Activated T-cell treated with anti-CD3 and anti-CD28 coated beads, Interleukin-2, amount 50 U/mL, for 1 hour (primary cell): ENCODE results near the gene TRAPPC6A.

Experiments
- DNase-seq: peaks from one replicate; pipeline ENCODE4 v3.0.0-alpha.2; 2020

The TRAPPC6A gene

DNA sequence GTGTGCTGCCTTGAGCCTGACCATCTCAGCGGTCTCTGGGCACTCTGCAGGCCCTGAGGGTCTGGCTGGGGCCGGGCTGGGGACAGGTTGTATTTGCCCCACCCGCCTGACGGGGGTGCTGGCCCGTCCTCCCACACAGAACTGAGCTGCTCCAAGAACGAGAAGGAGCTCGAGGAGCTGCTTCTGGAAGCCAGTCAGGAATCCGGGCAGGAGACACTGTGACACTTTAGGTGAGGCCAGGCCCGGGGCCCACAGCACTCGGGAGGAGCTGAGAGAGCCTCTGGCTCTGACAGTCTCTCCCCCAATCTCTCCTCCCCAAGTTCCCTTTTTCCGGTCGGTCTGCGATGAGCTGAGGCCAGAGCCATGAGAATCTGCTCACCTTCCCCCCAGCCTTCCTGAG is 31.8 kb downstream of the TRAPPC6A start:
- no peak for DNase-seq

DNA sequence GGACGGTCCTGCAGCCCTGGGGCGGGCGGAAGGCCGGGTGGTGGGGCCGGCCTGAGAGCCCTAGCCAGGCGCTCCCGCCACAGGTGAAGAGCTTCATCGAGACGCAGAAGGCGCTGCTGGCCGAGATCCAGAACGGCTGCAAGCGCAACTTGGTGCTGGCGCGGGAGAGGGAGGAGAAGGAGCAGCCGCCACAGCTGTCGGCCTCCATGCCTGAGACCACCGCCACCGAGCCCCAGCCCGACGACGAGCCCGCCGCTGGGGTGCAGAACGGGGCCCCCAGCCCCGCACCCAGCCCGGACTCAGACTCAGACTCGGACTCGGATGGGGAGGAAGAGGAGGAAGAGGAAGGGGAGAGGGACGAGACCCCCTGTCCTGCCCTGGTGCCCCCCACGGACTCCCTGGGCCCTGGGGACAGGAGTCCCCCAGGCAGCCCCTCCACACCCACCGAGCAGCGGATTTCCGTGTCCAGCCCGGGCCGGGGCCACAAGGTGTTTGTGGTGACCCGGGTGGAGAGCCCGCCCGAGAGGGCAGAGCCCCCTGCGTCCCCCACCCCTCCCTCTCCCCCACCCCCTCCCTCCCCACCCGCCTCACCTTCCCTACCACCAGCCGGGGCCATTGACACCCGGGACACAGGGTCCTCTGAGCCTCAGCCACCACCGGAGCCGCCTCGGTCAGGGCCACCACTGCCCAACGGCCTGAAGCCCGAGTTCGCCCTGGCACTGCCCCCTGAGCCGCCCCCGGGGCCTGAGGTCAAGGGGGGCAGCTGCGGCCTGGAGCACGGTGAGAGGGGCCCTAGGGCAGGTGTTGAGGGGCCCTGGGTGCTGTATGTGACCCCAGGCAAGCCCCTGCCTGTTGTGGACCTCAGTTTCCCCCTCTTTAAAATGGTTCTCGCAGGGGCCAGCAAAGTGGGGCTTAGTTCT is 32.5 kb downstream of the TRAPPC6A start:
- no peak for DNase-seq

DNA sequence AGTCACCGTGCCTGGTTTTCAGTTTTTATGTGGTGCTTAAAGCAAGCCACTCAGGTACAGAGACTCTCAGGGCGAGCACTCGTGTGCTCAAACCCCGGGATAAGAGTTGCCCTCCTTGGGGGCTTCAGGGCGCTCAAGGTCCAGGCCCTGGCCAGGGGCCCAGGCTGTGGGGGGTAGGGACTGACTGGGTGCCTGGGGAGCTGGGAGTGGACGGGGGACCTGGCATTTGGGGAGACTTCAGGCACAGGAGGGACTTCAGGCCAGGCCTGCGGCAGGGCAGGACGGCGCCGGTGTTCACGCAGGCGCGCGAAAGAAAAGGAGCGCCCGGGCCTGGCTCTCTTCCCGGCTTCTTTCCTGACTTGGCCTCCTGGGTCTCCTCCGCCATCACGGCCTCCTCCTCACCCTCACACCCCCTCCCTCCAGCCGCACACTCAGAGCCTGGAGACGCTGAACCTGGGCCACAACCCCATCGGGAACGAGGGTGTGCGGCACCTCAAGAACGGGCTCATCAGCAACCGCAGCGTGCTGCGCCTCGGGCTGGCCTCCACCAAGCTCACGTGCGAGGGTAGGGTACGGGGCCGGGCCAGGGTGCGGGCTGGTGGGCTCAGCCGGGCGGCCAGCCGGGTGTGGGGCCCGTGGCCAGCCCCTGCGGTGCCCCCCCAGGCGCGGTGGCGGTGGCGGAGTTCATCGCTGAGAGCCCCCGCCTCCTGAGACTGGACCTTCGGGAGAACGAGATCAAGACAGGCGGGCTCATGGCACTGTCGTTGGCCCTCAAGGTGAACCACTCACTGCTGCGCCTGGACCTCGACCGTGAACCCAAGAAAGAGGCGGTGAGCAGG is 33.4 kb downstream of the TRAPPC6A start:
- no peak for DNase-seq

DNA sequence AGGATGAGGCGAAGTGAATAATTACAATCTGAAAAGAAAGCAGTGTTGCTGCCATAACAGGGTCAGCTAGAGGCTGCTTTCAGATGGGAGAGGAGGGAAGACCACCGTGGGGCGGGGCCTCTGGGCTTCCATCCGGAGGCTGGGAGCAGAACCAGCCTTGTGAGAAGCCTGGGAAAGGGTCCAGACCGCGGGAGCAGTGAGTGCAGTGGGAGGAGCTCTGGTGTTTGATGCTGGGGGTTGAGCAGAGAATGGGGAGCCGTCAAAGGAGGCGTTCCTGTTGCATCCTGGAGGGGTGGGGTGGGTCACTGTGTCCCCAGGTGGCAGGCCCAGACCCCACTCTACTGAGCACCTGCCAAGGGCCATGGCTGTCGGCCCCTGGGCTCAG is 35.3 kb downstream of the TRAPPC6A start:
- no peak for DNase-seq

DNA sequence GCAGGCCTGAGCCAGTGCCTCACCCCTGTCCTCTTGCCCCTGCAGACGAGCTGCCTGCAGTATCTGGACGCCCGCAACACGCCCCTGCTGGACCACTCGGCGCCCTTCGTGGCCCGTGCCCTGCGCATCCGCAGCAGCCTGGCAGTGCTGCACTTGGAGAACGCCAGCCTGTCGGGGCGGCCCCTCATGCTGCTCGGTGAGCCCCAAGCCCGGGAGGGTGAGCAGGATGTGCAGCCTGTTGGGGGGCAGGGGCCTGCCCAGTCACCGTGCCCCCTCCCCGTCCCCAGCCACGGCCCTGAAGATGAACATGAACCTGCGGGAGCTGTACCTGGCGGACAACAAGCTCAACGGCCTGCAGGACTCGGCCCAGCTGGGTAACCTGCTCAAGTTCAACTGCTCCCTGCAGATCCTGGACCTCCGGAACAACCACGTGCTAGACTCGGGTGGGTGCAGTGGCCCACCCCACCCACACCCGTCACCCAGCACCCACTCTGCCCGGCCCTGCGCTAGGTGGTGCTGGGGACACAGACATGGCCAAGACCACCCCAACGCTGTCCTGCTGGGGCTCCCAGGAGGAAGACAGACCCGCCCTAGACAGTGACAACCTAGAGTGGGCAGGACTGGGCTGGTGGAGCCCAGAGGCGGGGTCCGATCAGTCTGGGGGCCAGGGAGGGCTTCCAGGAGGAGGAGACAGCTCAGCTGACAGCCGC is 35.9 kb downstream of the TRAPPC6A start:
- no peak for DNase-seq

DNA sequence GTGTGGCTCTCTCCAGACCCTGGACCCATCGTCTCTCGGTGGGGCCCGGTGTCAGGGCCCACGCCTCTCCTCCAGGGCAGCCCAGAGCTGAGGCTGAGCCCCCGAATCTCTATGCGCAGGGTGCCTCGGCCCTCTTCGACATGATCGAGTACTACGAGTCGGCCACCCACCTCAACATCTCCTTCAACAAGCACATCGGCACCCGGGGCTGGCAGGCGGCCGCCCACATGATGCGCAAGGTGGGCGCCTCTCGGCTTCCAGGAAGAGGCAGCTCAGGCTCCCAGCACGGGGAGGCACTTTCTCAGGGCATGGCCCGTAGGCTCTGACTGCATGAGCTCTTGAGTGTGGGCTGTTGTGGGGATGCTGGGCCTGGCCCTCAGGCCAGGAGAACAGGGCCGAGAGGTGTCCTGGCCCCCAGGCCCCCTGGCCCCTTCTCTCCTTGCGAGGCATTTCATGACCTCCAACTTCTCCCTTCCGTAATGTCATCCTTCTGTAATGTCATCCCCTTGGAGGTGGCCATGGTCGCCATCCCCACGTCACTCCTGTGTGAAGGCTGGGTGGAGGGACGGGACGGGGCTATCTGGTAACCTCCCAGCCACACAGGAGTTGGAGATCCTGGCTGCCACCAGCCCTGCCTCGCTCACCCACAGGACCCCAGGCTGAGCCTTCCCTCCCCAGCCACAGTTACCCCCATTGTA is 36.7 kb downstream of the TRAPPC6A start:
- DNase-seq = no peak

DNA sequence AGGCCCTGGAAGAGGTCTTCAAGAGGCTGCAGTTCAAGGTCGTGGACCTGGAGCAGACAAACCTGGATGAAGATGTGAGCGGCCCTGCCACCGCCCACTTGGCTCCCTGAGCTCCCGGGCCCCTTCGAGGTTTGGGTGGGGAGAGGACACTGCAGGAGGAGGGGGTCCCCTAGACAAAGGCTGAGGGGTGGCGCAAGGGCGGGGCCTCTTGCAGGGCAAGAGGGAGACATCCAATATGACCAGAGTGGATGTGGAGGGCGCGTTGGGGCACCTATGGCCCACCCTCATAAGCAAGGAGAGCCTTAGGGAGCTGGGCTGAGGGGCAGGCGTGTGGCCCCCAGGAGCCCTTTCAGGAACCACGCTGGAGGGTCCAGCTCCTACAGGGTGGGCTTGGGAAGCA is 37.5 kb downstream of the TRAPPC6A start:
- DNase-seq = no peak

DNA sequence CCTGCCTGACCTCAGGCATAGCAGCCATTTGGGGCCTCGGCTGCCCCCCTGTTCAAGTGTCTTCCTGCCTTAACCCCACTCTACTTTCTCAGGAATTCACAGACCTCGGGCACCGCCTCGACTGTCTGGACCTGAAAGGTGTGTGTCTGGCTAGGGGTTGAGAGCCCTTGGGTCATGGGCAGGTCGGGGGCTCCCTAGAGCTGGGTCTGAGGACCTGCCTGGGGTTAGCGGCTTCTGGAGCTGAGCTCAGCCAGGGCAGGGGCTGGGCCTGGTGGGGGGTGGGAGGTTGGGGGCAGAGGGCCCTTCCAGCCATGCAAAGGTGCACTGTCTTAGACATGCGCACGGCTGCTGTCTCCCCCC is 37.9 kb downstream of the TRAPPC6A start:
- DNase-seq = no peak

DNA sequence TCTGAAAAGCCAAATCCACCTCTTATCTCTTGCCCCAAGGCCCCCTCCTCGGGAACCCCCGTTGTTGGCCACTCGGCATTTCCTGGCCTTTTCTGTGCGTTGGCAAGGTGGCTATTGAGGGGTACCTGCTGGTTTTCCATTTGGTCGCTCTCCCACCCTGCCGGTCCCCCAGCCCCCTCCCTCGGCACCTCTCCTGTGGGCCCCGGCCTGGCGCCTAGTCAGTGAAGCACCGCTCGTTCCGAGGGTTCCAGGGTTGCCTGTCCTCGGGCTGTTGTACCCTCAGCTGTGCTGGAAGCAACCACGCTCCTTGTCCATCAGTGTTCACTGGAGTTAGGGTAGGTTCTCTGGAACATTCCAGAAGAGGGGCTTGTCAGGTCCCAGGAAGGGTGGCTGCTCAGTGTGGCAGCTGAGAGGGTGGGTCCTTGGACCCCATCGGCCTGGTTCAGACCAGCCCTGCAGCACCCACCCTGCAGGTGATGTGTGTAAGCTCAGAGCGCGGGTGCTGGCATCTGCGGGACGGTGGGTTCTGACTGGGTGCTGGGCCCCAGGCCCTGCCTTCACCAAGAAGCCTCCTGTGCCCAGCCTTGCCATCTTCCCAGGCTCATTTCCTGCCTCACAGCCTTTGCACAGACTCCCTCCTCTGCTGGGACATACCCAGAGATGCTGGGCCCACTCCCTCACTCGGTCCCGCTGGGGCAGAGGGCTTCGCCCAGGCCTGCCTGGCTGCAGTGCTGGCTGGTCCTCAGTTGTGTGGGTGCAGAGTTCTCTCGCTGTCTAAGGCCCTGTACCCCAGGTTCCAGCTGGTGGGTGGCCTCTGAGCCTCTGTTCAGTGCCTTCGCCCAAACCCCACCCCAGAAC is 38.5 kb downstream of the TRAPPC6A start:
- DNase-seq = no peak

DNA sequence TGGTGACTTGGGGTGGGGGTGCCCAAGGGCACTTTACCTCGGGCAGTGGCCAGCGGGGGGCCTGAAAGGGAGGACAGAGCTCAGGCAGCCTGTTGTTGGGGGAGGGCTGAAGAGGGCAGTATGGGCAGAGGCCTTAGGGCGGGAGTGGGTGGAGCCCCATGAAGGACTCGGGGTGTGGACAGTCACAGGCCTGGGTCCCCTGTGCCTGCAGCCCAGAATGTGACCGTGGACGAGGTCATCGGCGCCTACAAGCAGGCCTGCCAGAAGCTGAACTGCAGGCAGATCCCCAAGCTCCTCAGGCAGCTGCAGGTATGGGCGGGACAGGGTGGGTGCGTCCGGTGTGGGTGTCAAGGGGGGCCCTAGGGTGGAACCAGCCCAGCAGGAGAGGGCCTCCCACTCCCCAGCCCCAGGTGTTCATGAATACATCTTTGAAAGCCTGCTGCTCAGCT is 39.7 kb downstream of the TRAPPC6A start:
- DNase-seq = no peak

DNA sequence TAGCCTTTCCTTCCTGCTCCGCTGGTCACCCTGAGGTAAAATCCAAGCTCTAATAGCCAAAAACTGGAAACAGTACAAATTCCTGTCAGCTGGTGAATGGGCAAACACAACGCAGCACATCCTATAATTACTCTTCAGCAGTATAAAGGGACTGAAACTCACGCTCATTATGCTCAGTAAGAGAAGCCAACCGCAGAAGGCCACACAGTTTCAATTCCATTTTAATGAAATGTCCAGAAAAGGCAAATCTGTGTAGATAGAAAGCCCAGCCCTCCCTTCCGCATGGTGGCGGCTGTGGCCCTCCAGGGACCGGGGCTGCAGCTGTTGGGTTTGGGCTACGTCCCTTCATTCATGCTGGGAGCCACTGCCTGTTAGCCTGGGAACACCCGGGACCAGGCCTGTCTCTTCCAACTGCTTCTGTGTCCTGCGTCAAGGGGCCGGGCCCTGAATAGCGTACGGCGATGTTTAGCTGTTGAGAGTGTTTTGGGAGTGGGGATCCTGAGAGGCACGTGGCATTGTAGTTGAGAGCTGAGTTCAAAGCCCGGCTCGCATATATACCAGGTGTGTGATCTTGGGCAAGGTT is 40.8 kb downstream of the TRAPPC6A start:
- DNase-seq = no peak

DNA sequence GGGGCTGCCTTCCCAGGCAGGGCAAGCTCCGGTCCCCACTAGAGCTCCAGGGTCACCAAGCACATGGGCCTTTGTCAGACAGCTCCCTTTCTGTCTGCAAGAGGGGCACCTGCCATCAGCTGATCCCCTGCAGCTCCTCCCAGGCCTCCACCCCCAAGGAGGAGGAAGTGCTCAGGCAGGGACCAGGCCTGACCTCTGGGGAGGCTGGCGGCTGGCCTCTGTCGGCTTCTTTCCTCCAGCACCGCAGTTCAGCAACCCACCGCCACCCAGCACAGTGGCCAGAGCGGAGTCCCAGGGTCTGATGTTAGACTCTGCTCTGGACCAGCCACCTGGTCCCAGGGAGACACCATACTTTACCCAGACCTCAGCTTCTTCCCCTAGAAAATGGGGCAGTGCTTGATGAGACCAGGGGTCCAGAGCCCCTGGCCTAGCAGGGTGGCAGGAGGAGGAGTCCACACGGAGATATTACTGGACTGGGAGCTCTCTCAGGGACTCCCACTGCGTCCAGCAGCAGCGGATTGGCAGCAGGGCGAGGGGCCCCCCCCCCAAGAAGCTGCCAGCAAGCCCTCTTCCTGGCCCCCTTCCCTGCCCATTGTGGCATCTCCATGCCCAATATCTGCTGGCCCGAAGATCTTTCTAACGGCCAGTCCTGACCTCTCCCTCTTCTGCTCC is 41.4 kb downstream of the TRAPPC6A start:
- DNase-seq = no peak

DNA sequence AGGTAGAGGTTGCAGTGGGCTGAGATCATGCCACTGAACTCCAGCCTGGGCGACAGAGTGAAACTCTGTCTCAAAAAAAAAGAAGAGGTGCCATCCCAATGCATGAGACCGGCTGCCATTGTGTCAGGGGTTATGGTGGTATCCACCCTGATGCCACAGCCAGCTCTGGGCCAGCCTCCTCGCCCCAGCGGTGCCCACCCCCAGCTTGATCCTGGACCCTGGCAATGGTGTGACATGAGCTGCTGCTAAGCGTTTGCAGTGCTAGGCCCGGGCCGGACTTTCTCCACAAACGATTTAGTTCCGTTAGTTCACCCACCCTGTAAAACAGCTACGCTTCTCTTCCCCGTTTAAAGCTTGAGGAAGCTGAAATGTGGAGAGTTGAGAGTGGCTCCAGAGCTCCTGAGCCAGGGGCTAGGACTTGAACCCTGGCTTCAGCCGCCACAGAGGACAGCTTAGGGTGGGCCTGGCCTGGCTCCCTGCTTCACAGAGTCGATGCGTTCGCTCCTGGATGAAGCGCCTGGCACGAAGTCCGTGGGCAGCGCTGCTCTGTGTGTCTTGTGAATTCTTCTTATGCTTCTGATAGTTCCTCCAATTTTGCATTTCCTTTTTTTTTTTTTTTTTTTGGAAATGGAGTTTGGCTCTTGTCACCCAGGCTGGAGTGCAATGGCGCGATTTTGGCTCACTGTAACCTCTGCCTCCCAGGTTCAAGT is 42.7 kb downstream of the TRAPPC6A start:
- DNase-seq = no peak

DNA sequence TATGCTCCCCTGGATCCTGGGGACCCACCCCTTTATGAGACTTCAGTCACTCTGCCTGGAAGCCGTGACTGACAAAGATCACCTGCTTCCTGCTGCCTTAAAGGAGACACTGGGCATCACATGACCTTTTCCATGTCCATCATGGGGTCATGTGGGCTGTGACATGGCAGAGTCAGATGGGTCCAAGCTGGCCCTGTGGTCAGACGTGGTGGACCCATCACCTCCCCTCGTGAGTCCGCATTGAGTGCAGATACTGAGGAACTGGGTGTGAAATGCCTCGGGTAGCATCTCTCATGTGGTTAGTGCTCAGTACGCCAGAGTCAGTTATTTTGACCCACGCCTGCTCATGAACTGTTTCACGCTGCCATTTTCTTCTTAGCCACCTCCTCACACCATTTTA is 44.4 kb downstream of the TRAPPC6A start:
- no peak for DNase-seq

DNA sequence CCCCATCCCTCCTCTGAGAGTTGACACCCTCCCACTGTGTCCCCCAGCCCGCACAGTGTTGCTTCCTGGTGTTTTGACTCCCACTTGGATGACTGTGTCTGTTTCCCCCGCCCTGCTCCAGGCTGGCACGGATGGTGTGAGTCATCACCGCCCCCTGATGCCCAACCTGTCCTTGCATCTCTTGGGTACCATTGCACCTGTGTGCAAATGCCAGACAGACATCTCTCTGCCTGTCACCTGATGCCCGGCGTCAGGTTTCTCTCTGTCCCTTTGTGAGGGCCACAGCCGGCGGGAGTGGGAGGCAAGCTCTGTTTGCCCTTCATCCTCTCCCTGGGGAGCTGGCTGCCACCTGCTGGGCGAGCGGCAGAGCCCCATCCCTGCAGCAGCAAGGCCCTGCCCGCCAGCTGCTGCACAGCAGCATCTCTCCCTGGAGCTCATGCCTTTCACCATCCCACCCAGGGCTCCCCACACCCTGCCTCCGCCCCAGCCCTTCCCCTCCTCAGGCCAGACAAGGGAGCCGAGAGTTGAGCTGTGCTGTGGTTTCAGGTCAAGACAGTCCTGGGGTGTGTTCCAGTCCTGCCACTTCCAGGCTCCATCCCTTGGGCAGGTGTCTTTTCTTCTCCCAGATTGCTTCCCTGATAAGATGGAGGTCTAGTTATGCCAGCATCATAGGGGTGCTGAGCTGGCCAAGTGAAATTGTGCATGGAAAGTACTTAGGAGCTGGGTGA is 47.0 kb downstream of the TRAPPC6A start:
- DNase-seq = no peak

DNA sequence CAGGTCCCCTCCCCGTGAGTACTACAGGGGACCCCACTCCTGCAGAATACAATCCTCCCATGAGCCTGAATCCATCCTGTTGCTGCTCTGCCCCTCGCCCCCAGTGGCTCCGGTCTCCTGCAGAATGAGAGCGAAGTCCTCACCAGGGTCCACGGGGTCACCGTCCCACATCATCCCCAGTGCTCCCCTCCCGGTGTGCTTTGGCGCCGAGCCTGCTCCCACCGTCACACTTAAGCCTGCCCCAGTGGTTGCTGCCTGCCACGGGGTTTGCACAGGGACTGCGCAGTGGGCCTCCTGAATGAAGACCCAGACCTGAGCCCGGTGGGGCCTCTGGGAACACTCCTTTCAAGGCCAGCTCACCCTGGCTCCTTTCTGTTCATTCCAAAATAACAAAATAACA is 47.8 kb downstream of the TRAPPC6A start:
- no peak for DNase-seq

DNA sequence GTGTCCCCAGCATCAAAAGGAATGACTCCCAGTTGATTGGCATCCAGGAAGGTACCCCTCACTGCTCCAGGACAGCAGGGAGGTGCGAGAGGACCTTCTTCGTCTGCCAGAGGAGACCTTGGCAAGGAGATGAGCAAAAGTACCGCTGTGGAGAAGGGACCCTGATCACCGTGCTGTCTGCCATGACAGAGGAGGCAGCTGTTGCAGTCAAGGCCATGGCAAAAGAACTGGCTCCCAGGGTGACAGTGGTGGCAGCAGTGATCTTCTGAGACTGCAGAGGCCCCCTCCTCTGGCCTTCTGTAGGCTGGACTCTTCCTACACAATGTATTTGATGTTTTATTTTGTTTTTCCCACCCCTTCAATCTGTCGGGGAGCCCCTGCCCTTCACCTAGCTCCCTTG is 49.2 kb downstream of the TRAPPC6A start:
- DNase-seq = no peak

DNA sequence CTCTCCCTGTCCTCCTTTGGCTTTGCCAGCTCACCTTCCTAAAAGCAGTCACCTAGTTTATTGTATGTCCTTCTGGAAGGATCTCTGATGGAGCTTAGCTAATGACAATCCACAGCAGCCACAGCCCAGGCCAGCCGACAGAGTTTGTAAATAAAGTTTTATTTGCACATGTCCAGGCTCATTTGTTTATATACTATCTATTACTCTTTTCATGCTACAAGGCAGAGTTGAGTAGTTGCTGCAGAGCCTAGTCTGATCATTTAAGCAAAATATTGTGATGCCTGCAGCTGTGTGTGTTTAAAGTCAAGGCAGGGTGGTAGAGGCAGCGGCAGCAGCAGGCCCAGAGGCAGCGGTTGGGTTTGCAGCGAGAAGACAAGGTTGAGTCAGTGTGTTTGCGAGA is 49.9 kb downstream of the TRAPPC6A start:
- no peak for DNase-seq

DNA sequence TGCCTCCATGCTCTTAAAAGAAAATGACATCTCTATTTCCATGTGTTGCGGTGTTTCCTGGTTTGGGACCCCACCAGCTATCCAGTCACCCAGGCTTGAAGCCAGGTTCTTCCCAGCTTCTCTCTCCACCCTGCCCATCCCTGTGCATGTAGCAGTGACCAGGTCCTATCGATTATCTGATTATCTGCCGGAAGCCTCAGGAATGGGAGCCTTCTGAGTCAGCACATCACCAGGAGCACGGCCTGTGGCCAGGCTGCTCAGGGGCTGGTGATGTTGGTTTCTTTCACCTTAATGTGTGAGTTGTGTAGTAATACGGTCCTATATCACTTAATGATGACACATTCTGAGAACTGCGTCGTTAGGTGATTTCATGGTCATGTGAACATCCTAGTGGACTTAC is 51.4 kb downstream of the TRAPPC6A start:
- DNase-seq = no peak
